ENCODE measurements around the gene CDK6.

CDK6 gene

DNA sequence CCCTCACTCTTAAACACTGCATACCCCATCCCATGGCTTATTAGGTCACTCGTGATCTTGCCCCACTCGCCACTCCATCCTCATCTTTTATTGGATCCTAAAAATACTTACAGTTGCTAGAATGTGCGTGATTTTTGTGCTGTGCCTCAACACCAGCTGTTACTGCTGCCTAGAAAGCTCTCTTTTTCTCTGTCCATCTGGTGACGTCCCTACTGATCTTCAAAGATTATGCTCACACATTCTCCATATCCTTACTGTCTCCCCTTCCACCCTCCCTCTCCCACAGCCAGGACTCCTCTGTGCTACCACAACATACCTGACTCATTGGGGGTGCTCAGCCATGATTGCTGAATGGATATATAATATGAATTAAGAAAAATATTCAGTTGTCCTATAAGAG, 42.0 kb downstream of the CDK6 start:
- TF ChIP-seq FOXA1 (IDR thresholded peaks at IDR 0.05) (no peak), HDGF (IDR thresholded peaks at IDR 0.05; ENCODE audit: borderline replicate concordance) (no peak), CTBP1 (IDR thresholded peaks at IDR 0.05; ENCODE audit: borderline replicate concordance) (no peak), BHLHE40 (IDR thresholded peaks at IDR 0.05; ENCODE audit: borderline replicate concordance) (no peak), LEF1 (IDR thresholded peaks at IDR 0.05; ENCODE audit: borderline replicate concordance) (no peak), ELF4 (IDR thresholded peaks at IDR 0.05) (no peak), NFRKB (IDR thresholded peaks at IDR 0.05) (no peak)
- POLR2A ChIA-PET = no interaction called here
- CTCF ChIA-PET = no interaction called here
- DNase-seq (ENCODE audit: extremely low spot score) = no peak

DNA sequence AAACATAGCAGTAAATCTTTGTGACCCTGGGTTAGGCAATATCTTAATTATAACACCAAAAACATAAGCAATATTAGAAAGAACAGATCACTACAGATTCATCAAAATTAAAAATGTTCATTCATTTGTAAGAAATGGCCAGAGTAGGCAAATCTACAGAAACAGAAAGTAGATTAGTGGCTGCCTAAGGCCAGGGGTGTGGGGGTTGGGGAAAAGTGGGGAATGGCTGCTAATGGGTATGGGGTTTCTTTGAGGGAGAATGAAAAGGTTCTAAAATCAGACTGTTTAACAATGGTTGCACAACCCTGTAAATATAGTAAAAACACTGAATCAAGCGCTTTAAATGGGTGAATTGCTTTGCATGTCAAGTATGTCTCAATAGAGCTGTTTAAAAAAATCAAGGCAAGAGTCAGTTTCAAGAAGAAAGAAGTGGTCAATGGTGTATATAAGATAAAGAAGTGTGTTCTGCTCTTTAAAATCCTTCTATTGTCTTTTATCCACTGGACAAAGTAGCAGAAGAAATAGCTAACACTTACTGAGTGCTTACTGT, 42.6 kb downstream of the CDK6 start:
- ChIA-PET CTCF (no interaction called here), POLR2A (no interaction called here)
- DNase-seq (ENCODE audit: extremely low spot score) = no peak
- TF ChIP-seq TARDBP (IDR thresholded peaks at IDR 0.05) (no peak), ELF4 (IDR thresholded peaks at IDR 0.05) (no peak), FOXK2 (IDR thresholded peaks at IDR 0.05) (no peak), SP1 (IDR thresholded peaks at IDR 0.05) (no peak), NFRKB (IDR thresholded peaks at IDR 0.05) (no peak), BHLHE40 (IDR thresholded peaks at IDR 0.05; ENCODE audit: borderline replicate concordance) (no peak), L3MBTL2 (conservative IDR thresholded peaks at IDR 0.05) (no peak), CTBP1 (IDR thresholded peaks at IDR 0.05; ENCODE audit: borderline replicate concordance) (no peak), SUZ12 (IDR thresholded peaks at IDR 0.05) (no peak), LEF1 (IDR thresholded peaks at IDR 0.05; ENCODE audit: borderline replicate concordance) (no peak)

DNA sequence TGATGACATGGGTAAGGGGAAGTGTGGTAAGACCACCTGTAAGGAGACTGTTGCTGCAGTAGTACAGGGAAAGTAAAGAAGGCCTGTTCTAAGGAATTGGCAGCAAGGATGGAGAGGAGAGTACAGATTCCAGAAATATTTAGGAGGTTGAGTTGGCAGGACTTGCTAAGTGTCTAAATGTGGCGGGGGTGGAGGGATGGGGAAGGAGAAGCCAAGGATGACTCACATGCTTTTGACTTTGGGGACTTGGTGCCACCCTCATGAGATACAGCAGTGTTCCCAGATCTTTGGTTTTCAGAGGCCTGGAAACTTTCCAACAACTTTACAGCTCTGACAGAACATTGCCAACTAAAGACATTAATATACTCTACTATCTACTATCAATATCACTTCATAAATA, 45.4 kb downstream of the CDK6 start:
- CTCF ChIA-PET = no interaction called here
- DNase-seq (ENCODE audit: extremely low spot score) = no peak
- POLR2A ChIA-PET = no interaction called here

DNA sequence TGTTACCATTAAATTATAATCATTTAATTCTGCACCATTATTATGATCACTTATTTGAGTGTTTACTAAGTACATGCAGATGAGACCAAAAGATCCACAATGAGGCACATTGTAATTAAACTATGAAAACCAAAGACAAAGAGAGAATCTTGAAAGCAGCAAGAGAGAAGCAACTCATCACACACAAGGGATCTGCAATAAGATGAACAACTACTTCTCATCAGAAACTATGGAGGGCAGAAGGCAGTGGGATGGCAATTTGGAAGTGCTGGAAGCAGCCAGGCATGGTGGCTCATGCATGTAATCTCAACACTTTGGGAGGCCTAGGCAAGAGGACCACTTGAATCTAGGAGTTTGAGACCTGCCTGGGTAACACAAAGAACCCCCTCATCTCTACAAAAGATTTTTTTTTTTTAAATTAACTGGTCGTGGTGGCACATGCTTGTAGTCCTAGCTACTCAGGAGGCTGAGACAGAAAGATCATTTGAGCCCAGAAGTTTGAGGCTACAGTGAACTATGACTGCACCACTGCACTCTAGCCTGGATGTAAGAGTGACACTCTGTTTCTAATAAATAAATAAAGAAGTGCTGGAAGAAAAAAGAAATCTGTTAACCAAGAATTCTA, 47.7 kb downstream of the CDK6 start:
- TF ChIP-seq, protein P1, sequence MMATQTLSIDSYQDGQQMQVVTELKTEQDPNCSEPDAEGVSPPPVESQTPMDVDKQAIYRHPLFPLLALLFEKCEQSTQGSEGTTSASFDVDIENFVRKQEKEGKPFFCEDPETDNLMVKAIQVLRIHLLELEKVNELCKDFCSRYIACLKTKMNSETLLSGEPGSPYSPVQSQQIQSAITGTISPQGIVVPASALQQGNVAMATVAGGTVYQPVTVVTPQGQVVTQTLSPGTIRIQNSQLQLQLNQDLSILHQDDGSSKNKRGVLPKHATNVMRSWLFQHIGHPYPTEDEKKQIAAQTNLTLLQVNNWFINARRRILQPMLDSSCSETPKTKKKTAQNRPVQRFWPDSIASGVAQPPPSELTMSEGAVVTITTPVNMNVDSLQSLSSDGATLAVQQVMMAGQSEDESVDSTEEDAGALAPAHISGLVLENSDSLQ (IDR thresholded peaks at IDR 0.05) = no peak
- no peak for TF ChIP-seq NFRKB (IDR thresholded peaks at IDR 0.05)
- no peak for DNase-seq (ENCODE audit: extremely low spot score)
- ChIA-PET CTCF (no interaction called here), POLR2A (no interaction called here)

More for the DNA sequence above, 45.4 kb downstream of the CDK6 start:
- TF ChIP-seq FOXM1 (IDR thresholded peaks at IDR 0.05; ENCODE audit: borderline replicate concordance) (no peak), LEF1 (IDR thresholded peaks at IDR 0.05; ENCODE audit: borderline replicate concordance) (no peak), FOXK2 (IDR thresholded peaks at IDR 0.05) (no peak)

DNA sequence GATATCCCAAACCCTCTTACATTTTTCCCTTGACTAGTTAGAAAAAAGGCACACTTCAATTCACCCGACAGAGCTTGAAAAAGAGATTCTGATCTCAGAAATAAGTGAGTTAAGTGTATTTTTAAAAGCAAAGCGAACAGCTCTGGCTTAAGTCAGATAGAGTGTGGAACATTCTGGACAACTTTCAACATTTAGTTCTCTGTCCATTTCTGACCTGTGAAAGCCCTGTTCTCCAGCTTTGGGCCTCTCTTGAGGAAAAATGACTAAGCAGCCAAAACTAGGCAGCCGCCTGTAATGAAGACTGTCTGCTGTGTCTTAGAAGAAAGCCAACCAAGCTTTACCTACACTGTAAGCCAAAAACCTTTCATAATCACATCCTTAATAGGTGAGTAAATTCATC, 50.5 kb downstream of the CDK6 start:
- TF ChIP-seq FOXM1 (IDR thresholded peaks at IDR 0.05; ENCODE audit: borderline replicate concordance) = no peak
- no peak for TF ChIP-seq ELF4 (IDR thresholded peaks at IDR 0.05)
- TF ChIP-seq SUZ12 (IDR thresholded peaks at IDR 0.05) = no peak
- no peak for TF ChIP-seq TARDBP (IDR thresholded peaks at IDR 0.05)
- TF ChIP-seq L3MBTL2 (conservative IDR thresholded peaks at IDR 0.05) = no peak
- TF ChIP-seq FOXK2 (IDR thresholded peaks at IDR 0.05) = no peak
- no peak for TF ChIP-seq ZNF384 (IDR thresholded peaks at IDR 0.05)
- TF ChIP-seq ARNT (IDR thresholded peaks at IDR 0.05) = no peak
- no peak for TF ChIP-seq BHLHE40 (IDR thresholded peaks at IDR 0.05; ENCODE audit: borderline replicate concordance)
- no peak for TF ChIP-seq LEF1 (IDR thresholded peaks at IDR 0.05; ENCODE audit: borderline replicate concordance)
- no peak for TF ChIP-seq HDGF (IDR thresholded peaks at IDR 0.05; ENCODE audit: borderline replicate concordance)
- ChIA-PET CTCF (no interaction called here), POLR2A (no interaction called here)
- no peak for DNase-seq (ENCODE audit: extremely low spot score)

DNA sequence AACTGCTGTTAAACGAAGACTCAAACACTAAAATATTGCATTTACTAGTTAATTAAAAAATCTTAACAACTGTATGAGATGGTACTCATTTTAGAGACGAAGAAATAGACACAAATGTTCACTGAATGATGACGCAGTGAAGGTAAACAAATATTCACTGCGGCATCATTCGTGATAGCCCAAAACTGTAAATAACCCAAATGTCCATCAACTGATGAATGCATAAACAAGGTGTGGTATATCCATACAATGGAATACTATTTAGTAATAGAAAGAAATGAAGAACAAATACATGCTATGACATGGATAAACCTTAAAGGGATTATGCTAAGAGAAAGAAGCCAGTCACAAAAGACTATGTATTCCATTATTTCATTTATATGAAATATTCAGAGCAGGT, 51.4 kb downstream of the CDK6 start:
- CTCF ChIA-PET = no interaction called here
- POLR2A ChIA-PET = no interaction called here
- no peak for DNase-seq (ENCODE audit: extremely low spot score)
- TF ChIP-seq FOXA1 (IDR thresholded peaks at IDR 0.05) (no peak), SUZ12 (IDR thresholded peaks at IDR 0.05) (no peak), L3MBTL2 (conservative IDR thresholded peaks at IDR 0.05) (no peak), FOXK2 (IDR thresholded peaks at IDR 0.05) (no peak)

DNA sequence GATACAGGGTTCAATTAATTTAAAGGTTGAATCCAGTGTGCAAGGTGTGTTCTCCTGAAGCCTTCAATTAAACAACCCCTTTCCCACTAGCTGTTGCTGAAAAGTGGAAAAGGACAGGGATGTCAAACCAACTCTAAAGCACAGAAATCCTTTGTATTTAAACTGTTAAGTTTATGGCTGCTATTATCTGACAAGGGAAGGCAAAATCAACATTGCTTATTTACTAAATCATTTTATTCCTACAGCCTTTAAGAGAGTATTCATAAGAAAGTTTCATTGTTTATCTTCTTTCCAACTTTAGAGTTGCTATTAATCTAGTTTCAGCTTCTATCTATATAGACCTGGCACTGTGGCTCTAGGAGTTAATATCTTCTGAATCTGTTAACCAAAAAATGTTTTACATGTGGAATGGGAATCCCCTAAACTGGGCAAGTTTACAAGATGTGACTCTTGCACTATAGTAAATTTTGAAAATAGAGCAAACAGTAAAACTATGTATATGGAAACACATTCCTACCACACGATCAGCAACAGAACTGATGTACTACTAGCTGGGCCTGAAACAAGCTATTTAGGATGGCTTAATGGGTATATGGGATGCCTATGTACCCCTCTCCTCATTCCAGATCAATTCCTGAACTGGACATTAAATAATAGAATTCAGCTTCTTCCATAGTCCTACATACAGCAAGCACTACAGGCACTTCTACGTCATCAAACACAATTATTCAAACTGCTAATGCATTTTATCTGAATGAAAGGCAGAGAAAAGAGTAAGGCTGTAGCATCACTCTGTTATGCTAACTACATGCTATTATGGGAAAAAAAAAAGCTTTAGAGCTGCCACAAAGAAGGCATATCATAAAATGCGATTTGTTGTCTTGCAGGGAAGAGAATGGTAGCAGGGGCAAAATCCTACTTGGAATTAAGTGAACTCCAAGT, 52.8 kb downstream of the CDK6 start:
- CTCF ChIA-PET = interaction anchor here (0.5 kb wide), 1 partner anchor 28 kb away, joined by 3 read pairs; no protein-coding TSS in a partner anchor
- POLR2A ChIA-PET = no interaction called here
- no peak for TF ChIP-seq ZNF384 (IDR thresholded peaks at IDR 0.05)
- TF ChIP-seq FOXM1 (IDR thresholded peaks at IDR 0.05; ENCODE audit: borderline replicate concordance) = no peak
- TF ChIP-seq LEF1 (IDR thresholded peaks at IDR 0.05; ENCODE audit: borderline replicate concordance) = no peak
- TF ChIP-seq SUZ12 (IDR thresholded peaks at IDR 0.05) = no peak
- TF ChIP-seq L3MBTL2 (conservative IDR thresholded peaks at IDR 0.05) = no peak
- TF ChIP-seq SP1 (IDR thresholded peaks at IDR 0.05) = no peak
- no peak for TF ChIP-seq BHLHE40 (IDR thresholded peaks at IDR 0.05; ENCODE audit: borderline replicate concordance)
- TF ChIP-seq ARNT (IDR thresholded peaks at IDR 0.05) = no peak
- TF ChIP-seq HDGF (IDR thresholded peaks at IDR 0.05; ENCODE audit: borderline replicate concordance) = no peak
- no peak for TF ChIP-seq NFRKB (IDR thresholded peaks at IDR 0.05)
- no peak for TF ChIP-seq ELF4 (IDR thresholded peaks at IDR 0.05)
- TF ChIP-seq FOXK2 (IDR thresholded peaks at IDR 0.05) = no peak
- no peak for TF ChIP-seq FOXA1 (IDR thresholded peaks at IDR 0.05)
- TF ChIP-seq TARDBP (IDR thresholded peaks at IDR 0.05) = no peak
- TF ChIP-seq CTBP1 (IDR thresholded peaks at IDR 0.05; ENCODE audit: borderline replicate concordance) = no peak
- TF ChIP-seq, protein P1 (IDR thresholded peaks at IDR 0.05) = no peak
- no peak for DNase-seq (ENCODE audit: extremely low spot score)
